GM12872 (cell line): ENCODE results near the gene DCUN1D2.

Experiments used
- CTCF ChIP-seq: IDR thresholded peaks from 3 replicates; pipeline ENCODE4 v1.5.1; 2011; ENCODE audit warnings: low read depth, mild to moderate bottlenecking, low read length, moderate library complexity; ENCODE audit not compliant: insufficient read depth

The DCUN1D2 gene

GRCh38 chr13:113418722-113419049 is 71.8 kb downstream of the DCUN1D2 start:
- no peak for TF ChIP-seq CTCF

- TF ChIP-seq CTCF = no peak
Measured at GRCh38 chr13:113417836-113418721, 72.4 kb downstream of the DCUN1D2 start.

- TF ChIP-seq CTCF = no peak
Measured at GRCh38 chr13:113417008-113417751, 73.3 kb downstream of the DCUN1D2 start.

GRCh38 chr13:113415825-113416224 is 74.7 kb downstream of the DCUN1D2 start:
- TF ChIP-seq CTCF = no peak

GRCh38 chr13:113415032-113415431 is 75.5 kb downstream of the DCUN1D2 start:
- TF ChIP-seq CTCF = no peak

GRCh38 chr13:113414335-113414734 is 76.2 kb downstream of the DCUN1D2 start:
- no peak for TF ChIP-seq CTCF

GRCh38 chr13:113413898-113414282 is 76.6 kb downstream of the DCUN1D2 start:
- TF ChIP-seq CTCF = no peak
